ENCODE data around the gene COL6A3.
"Not testable (repeated sequence)": the region's sequence is repeated elsewhere in the genome, so short reads cannot be mapped to it uniquely, and the experiment has no call there.

COL6A3 gene

GRCh38 chr2:237411683-237412423, 2.1 kb downstream of the COL6A3 start:
- DNase-seq, result no peak

- no peak for DNase-seq
These were observed 2.8 kb downstream of the COL6A3 start for GRCh38 chr2:237411092-237411601.

- DNase-seq, result not testable (repeated sequence)
These were observed 4.7 kb downstream of the COL6A3 start for GRCh38 chr2:237409263-237409662.

GRCh38 chr2:237408335-237409000, 5.5 kb downstream of the COL6A3 start:
- DNase-seq, result peak; percentile 75

GRCh38 chr2:237407700-237408099, 6.3 kb downstream of the COL6A3 start:
- no peak for DNase-seq

- no peak for DNase-seq
These were observed 7.5 kb downstream of the COL6A3 start for GRCh38 chr2:237406371-237406895.

GRCh38 chr2:237405605-237406004, 8.4 kb downstream of the COL6A3 start:
- DNase-seq, result no peak

- no peak for DNase-seq
These were observed 8.9 kb downstream of the COL6A3 start for GRCh38 chr2:237405006-237405559.

GRCh38 chr2:237404413-237404812, 9.6 kb downstream of the COL6A3 start:
- DNase-seq, result no peak

- DNase-seq, result no peak
These were observed 10.7 kb downstream of the COL6A3 start for GRCh38 chr2:237403024-237403882.

GRCh38 chr2:237400199-237400598, 13.8 kb downstream of the COL6A3 start:
- no peak for DNase-seq

- DNase-seq, result no peak
These were observed 16.9 kb downstream of the COL6A3 start for GRCh38 chr2:237397072-237397471.

- no peak for DNase-seq
These were observed 20.4 kb downstream of the COL6A3 start for GRCh38 chr2:237393523-237393922.

- no peak for DNase-seq
These were observed 21.8 kb downstream of the COL6A3 start for GRCh38 chr2:237392186-237392585.

GRCh38 chr2:237391140-237391539, 22.8 kb downstream of the COL6A3 start:
- DNase-seq, result no peak

GRCh38 chr2:237390235-237390634, 23.7 kb downstream of the COL6A3 start:
- no peak for DNase-seq

- DNase-seq, result no peak
These were observed 24.1 kb downstream of the COL6A3 start for GRCh38 chr2:237389831-237390230.

- peak; percentile 50 for DNase-seq
These were observed 25.9 kb downstream of the COL6A3 start for GRCh38 chr2:237388036-237388435.

GRCh38 chr2:237384672-237385020, 29.3 kb downstream of the COL6A3 start:
- DNase-seq, result no peak

- peak; percentile 45 for DNase-seq
These were observed 29.8 kb downstream of the COL6A3 start for GRCh38 chr2:237383991-237384671.

- DNase-seq, result no peak
These were observed 33.2 kb downstream of the COL6A3 start for GRCh38 chr2:237380768-237381167.

- DNase-seq, result no peak
These were observed 34.3 kb downstream of the COL6A3 start for GRCh38 chr2:237379636-237380035.

Measured in fibroblast of skin of scalp (primary cell).